Activated naive CD8-positive, alpha-beta T cell treated with anti-CD3 and anti-CD28 coated beads, Interleukin-2, amount 50 U/mL, for 24 hours (primary cell): Measurements from ENCODE around the gene GP5.

ENCODE experiments used
- ATAC-seq: fragments of 150-1000 bp; cut with Tn5 transposase; one replicate; pipeline ENCODE4 v1.10.0; 2021
- DNase-seq: peaks from one replicate; pipeline ENCODE4 v3.0.0; 2021
- H3K27ac Mint-ChIP-seq: one replicate; pipeline ENCODE4 v1.8.0; 2021; ENCODE audit warnings: mild to moderate bottlenecking, mixed read lengths
- H3K27me3 Mint-ChIP-seq: one replicate; pipeline ENCODE4 v1.8.0; 2021; ENCODE audit warnings: mixed read lengths
- H3K36me3 Mint-ChIP-seq: one replicate; pipeline ENCODE4 v1.8.0; 2021; ENCODE audit warnings: low read depth, mixed read lengths
- H3K4me1 Mint-ChIP-seq: one replicate; pipeline ENCODE4 v1.8.0; 2021; ENCODE audit warnings: mixed read lengths
- H3K4me3 Mint-ChIP-seq: one replicate; pipeline ENCODE4 v1.8.0; 2021; ENCODE audit warnings: mild to moderate bottlenecking, moderate library complexity, mixed read lengths
- H3K9me3 Mint-ChIP-seq: one replicate; pipeline ENCODE4 v1.8.0; 2021; ENCODE audit warnings: mixed read lengths

GP5 gene

DNA sequence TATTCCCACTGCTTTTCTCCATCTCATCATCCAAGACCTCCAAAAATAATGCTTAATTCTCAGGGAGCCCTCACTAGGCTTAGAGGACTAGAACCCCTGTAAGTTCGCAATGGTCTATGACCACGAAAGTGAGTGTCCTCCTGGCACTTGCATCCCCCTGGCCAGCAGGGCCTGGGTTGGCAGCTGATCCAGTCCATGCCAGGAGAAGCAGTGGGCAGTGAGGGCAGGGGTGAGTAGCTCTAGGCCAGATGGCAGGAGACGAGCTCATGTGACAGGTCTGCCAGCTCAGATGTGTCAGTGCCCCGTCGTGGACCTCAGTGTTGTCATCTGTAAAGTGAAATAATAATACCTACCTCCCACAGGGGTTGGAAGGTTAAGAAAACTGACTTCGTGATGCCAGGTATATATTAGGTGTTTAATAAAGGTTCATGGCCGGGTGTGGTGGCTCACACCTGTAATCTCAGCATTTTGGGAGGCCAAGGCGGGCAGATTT, 11.1 kb downstream of the GP5 start:
- ATAC-seq (no peak), DNase-seq (no peak)
- Mint-ChIP-seq H3K27ac (no peak overlapping the region), H3K4me3 (no peak overlapping the region), H3K9me3 (peaks cover 19% of the 10 kb centered on the region), H3K4me1 (no peaks in the 10 kb centered on the region), H3K27me3 (no peaks in the 10 kb centered on the region), H3K36me3 (peaks cover 6% of the 10 kb centered on the region)

DNA sequence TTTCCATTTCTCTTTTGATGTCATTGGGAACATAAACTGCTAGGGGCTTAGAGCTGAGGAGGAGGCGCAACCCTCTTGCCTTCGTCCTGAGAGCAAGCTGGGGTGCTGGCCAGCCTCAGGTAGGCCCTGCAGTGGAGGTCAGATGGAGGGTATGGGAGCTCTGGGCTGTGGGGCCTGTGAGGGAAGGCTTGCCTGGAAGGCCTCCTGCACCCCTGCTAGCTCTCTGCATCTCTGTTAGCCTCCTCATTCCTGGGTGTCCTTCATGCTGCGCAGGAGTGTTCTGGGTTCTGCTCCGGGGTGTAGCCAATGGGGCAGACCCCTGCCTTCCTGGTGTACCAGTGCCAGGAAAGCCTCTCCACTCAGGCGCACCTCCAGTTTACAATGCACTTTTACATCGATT, 11.8 kb downstream of the GP5 start:
- DNase-seq, result no peak
- no peak for ATAC-seq
- Mint-ChIP-seq H3K27me3 (no peaks in the 10 kb centered on the region), H3K36me3 (peaks cover 6% of the 10 kb centered on the region), H3K4me3 (no peak overlapping the region), H3K4me1 (no peaks in the 10 kb centered on the region), H3K9me3 (peaks cover 19% of the 10 kb centered on the region), H3K27ac (no peak overlapping the region)

DNA sequence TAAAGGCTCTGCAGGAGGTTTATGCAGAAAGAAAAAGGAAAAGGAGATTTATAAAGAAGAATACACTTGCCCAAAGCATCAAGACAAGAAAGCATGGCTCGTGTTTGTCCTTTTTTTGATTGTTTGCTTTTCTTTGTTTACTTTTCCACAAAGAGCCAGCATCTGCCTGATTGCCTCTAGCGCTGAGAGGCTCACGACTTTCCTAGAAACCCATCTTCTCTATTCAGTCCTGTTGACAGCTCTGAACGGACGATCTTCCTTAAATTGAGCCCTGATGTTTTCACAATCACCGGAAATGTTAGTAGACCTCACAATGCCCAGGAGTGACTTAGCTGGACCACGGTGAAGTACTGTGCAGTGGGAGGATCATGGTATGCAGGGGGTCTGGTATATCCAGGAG, 12.4 kb downstream of the GP5 start:
- H3K36me3 Mint-ChIP-seq, result peaks cover 6% of the 10 kb centered on the region
- no peak for ATAC-seq
- H3K27ac Mint-ChIP-seq, result no peak overlapping the region
- no peak for DNase-seq
- H3K4me1 Mint-ChIP-seq, result no peaks in the 10 kb centered on the region
- H3K27me3 Mint-ChIP-seq, result no peaks in the 10 kb centered on the region
- no peak overlapping the region for H3K4me3 Mint-ChIP-seq
- peaks cover 19% of the 10 kb centered on the region for H3K9me3 Mint-ChIP-seq

DNA sequence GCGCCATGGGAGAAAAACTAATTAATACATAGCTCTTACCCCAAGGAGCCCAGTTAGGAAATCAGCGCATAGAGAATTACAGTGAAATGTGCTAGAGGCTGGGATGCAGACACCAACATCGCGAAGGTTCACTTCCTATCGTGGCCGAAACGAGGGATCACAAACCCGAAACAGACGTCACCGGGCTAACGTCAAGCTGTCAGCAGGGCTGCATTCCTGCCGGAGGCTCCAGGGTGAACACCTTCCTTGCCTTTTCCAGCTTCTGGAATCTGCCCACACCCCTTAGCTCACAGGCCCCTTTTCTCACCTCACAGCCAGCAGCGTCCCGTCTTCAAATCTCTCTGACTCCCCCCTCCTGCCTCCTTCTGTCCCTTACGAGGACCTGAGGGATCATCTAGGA, 13.0 kb downstream of the GP5 start:
- Mint-ChIP-seq H3K9me3 (peaks cover 14% of the 10 kb centered on the region), H3K4me1 (no peaks in the 10 kb centered on the region), H3K36me3 (peaks cover 6% of the 10 kb centered on the region), H3K4me3 (no peak overlapping the region), H3K27ac (no peak overlapping the region), H3K27me3 (no peaks in the 10 kb centered on the region)
- DNase-seq (no peak), ATAC-seq (no peak)

DNA sequence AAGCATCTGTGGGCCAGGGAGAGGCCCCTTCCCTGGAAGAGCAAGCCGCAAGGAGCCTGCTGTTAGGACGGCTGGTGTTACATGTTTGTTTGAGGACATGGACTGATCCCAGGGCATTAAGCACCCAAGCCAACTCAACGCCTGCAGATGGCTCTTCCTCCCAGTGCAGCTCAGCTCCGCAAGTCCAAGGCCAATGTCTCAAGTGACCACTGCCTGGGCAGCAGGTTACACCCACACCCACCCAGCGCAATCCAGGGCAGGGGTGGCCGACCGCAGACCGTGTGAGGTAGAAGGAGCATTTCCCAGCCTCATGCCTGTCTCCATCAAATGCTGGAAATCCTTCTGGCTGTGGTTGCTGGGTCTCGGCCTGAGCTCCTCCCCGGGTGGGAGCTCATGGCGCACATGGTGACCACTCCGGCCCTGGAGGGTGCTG, 14.5 kb downstream of the GP5 start:
- H3K27ac Mint-ChIP-seq, result no peak overlapping the region
- no peak overlapping the region for H3K4me3 Mint-ChIP-seq
- ATAC-seq, result no peak
- no peaks in the 10 kb centered on the region for H3K4me1 Mint-ChIP-seq
- H3K9me3 Mint-ChIP-seq, result no peaks in the 10 kb centered on the region
- no peaks in the 10 kb centered on the region for H3K36me3 Mint-ChIP-seq
- no peaks in the 10 kb centered on the region for H3K27me3 Mint-ChIP-seq
- no peak for DNase-seq

DNA sequence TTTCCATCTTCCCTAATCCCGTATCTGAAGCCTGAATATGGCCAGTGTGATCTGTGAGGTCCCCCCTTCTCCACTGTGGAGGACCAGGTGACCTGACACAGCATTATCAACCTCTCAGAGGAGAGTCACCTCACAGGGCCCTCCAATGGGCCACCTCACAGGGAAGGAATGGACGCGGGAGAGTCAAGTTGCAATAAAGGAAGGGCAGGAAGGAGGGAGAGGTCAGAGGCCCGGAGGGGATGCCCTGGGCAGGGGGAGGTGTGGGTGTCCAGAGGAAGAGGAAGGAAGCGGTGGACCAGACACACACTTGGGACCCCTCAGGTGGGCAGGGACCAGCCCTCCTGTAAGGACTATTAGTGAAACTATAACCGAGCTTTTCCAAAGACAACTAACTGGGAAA, 14.9 kb downstream of the GP5 start:
- no peaks in the 10 kb centered on the region for H3K27me3 Mint-ChIP-seq
- DNase-seq, result no peak
- H3K27ac Mint-ChIP-seq, result no peak overlapping the region

DNA sequence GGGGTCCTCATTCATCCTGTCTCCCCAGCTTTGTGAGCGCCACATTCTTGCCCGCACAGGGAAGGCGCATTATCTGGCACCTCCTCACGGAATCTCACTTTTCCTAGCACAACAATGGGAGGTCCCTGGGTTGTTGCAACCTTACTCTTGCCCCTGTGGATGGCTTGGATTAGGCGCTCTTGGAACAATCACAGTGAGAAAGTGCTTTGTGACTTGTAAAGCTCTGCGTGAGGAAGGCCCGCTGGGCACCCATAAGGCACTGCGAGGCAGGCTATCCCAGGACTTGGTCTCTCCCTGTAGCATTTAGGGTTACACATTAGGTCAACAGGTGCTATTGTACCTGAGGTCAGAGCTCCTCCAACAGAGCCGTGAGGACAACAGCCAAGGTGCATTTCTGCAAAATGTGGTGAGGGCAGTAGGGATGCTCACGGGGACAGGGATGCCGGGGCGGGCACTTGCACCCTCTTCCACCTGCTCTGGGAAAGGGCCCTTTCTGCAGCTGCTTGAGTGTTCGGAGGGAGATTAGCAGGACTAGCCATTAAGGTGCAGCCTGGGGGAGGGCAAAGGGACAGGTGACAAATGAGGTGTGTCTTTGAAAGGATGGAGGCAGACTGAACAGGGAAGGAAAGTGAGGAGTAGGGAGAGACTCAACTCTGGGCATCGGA, 15.7 kb downstream of the GP5 start:
- DNase-seq (no peak), ATAC-seq (peak; percentile 15)
- Mint-ChIP-seq H3K27ac (no peak overlapping the region), H3K4me1 (no peaks in the 10 kb centered on the region), H3K9me3 (no peaks in the 10 kb centered on the region), H3K36me3 (no peaks in the 10 kb centered on the region), H3K4me3 (no peak overlapping the region), H3K27me3 (no peaks in the 10 kb centered on the region)

More for the DNA sequence above, 14.9 kb downstream of the GP5 start:
- Mint-ChIP-seq H3K36me3 (no peaks in the 10 kb centered on the region), H3K4me1 (no peaks in the 10 kb centered on the region), H3K9me3 (no peaks in the 10 kb centered on the region), H3K4me3 (no peak overlapping the region)
- no peak for ATAC-seq

DNA sequence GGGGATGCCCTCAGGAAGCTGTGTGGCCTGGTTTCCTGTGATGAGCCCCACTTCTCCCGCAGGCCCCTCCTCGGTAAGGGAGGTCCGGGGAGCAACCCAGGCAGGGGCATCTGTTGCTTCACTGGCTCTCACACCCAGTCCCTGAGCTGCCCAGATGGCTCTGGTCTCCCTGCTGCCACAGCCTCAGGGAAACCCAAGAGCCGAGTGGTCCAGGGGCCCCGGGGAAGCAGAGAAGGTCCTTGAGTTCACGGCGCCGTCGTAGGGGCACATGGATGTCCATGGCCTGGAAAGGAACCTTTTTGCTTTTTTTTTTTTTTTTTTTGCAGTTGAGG, 16.2 kb downstream of the GP5 start:
- no peaks in the 10 kb centered on the region for H3K4me1 Mint-ChIP-seq
- no peak overlapping the region for H3K4me3 Mint-ChIP-seq
- no peaks in the 10 kb centered on the region for H3K27me3 Mint-ChIP-seq
- DNase-seq, result no peak
- no peak for ATAC-seq
- H3K36me3 Mint-ChIP-seq, result no peaks in the 10 kb centered on the region
- H3K9me3 Mint-ChIP-seq, result no peaks in the 10 kb centered on the region
- H3K27ac Mint-ChIP-seq, result no peak overlapping the region

DNA sequence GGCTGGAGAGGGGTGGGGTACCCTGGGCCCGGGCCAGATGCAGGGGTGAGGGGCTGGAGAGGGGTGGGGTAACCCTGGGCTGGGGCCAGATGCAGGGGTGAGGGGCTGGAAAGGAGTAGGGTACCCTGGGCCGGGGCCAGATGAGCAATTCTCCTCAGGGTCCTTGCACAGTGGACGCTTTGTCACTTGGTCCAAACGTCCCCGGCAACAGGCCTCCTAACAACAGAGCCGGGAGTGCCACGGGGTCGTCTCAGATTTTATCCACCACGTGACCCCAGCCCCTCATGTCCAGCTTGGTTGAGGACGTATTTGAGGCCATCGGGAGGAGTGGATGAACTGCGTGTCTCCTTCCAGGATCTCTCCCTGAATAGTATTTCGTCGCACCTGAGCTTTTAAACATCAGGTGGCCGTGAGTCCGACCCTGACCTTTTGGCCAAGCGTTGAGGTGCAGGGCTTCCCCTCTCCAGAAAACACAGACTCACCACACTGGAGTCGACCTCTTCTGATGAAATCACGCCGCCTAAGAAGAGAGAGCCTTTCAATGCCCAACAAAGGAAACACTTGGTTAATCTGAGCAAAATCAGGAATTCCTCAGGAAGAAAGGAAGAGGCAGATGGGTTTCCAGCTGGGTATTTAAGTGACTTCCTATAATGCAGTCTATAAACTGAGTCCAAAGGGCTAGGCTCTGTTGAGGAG, 16.7 kb downstream of the GP5 start:
- Mint-ChIP-seq H3K4me1 (no peaks in the 10 kb centered on the region), H3K9me3 (no peaks in the 10 kb centered on the region), H3K36me3 (no peaks in the 10 kb centered on the region), H3K27me3 (peaks cover 2% of the 10 kb centered on the region), H3K27ac (no peak overlapping the region), H3K4me3 (no peak overlapping the region)
- DNase-seq, result no peak
- no peak for ATAC-seq

DNA sequence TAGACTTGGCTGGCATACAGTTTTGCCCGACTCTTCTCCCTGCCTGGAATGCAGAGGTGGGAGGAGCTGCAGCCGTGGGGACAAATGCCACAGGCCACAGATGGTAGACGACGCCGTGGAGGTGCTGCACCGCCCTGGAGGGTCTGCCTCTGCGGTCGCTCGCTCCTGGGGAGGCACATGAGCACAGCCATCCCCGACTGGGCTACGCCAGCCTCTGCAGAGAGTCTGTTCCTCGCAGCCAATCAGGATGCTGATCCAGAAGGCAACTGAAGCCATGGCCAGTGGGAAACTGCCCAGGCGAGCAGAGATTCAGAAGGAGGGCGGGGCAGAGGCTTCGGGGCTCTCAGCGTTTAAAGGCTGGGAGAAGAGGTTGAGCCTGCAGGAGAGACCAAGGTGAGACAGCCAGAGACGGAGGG, 17.6 kb downstream of the GP5 start:
- ATAC-seq, result no peak
- no peaks in the 10 kb centered on the region for H3K36me3 Mint-ChIP-seq
- no peak for DNase-seq
- H3K4me1 Mint-ChIP-seq, result no peaks in the 10 kb centered on the region
- no peak overlapping the region for H3K4me3 Mint-ChIP-seq
- H3K27me3 Mint-ChIP-seq, result peaks cover 2% of the 10 kb centered on the region
- no peaks in the 10 kb centered on the region for H3K9me3 Mint-ChIP-seq
- no peak overlapping the region for H3K27ac Mint-ChIP-seq

DNA sequence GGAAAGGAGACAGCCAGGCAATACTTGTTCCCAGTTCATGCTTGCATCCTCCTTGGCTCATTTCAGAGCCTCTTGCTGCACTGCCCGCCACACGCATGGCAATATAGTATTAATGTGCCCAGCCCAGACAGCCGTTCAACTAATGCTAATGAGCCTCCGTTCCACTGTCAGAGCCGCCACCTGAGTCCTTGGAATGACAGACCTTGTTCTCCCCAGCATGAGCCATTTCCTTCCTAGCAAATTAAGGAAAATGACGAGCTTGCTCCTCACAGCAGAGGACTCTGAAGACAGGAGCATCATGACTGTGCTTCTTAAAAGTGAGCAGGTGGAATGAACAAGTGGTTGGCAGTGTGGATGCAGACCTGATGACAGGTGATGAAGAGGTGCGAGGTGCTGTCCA, 18.7 kb downstream of the GP5 start:
- ATAC-seq, result no peak
- no peak for DNase-seq
- peaks cover 6% of the 10 kb centered on the region for H3K27me3 Mint-ChIP-seq
- no peak overlapping the region for H3K4me3 Mint-ChIP-seq
- no peaks in the 10 kb centered on the region for H3K36me3 Mint-ChIP-seq
- H3K4me1 Mint-ChIP-seq, result no peaks in the 10 kb centered on the region
- no peak overlapping the region for H3K27ac Mint-ChIP-seq
- H3K9me3 Mint-ChIP-seq, result no peaks in the 10 kb centered on the region

DNA sequence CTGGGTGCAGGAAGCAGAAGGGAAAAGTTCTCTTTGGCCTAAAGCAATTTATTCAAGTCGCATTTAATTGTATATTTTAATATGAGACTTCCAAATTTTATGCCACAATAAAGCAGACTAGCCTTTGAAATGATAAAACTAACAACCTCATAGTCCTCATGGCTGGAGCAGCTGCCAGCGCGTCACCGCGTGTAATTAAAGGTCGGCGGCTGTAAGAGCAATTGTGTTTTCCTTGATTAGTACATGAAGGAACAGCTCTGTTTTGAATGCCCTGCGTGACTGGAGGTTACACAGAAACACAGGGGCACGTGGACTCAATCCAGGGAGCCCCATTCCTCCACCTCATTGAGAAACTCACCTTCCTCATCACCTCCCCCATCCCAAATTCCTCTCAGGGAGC, 19.4 kb downstream of the GP5 start:
- Mint-ChIP-seq H3K4me3 (no peak overlapping the region), H3K27me3 (peaks cover 8% of the 10 kb centered on the region), H3K9me3 (no peaks in the 10 kb centered on the region), H3K4me1 (no peaks in the 10 kb centered on the region), H3K27ac (no peak overlapping the region), H3K36me3 (no peaks in the 10 kb centered on the region)
- ATAC-seq (no peak), DNase-seq (no peak)

DNA sequence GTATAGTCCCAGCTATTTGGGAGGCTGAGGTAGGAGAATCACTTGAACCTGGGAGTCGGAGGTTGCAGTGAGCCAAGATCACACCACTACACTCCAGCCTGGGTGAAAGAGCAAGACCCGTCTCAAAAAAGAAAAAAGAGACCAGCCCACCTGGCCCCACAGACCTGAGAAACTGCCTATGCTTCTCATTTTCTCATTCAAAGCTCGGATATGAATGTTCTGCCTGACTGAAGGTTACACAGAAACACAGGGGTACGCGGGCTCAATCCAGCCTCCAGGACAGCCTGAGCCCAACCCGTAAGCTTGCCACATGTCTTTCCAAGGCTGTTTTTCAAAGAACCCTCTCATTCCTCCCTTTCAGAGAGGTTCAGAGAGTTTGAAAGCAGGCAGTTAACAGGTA, 19.8 kb downstream of the GP5 start:
- no peaks in the 10 kb centered on the region for H3K4me1 Mint-ChIP-seq
- no peaks in the 10 kb centered on the region for H3K9me3 Mint-ChIP-seq
- H3K36me3 Mint-ChIP-seq, result no peaks in the 10 kb centered on the region
- DNase-seq (no peak), ATAC-seq (no peak)
- H3K27ac Mint-ChIP-seq, result no peak overlapping the region
- H3K4me3 Mint-ChIP-seq, result no peak overlapping the region
- H3K27me3 Mint-ChIP-seq, result peaks cover 8% of the 10 kb centered on the region

DNA sequence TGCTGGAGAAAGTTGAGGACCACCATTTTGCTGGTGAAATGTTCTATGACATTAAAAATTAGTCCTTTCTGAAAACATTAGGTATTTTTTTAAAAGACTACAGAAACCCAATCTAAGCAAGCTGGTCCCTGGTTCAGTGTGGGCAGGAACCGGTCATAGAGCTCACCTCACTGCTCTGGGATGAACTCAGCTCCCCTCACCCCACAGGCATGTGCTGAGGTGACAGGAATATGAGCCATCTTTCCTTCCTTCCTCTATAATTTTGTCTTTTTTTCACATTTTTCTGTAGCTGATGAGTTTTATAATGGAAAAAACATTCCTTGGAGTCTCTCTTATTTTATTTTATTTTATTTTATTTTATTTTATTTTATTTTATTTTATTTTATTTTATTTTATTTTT, 21.4 kb downstream of the GP5 start:
- H3K36me3 Mint-ChIP-seq, result no peaks in the 10 kb centered on the region
- H3K27ac Mint-ChIP-seq, result no peak overlapping the region
- H3K4me1 Mint-ChIP-seq, result no peaks in the 10 kb centered on the region
- DNase-seq (no peak), ATAC-seq (no peak)
- peaks cover 8% of the 10 kb centered on the region for H3K27me3 Mint-ChIP-seq
- H3K9me3 Mint-ChIP-seq, result no peaks in the 10 kb centered on the region
- no peak overlapping the region for H3K4me3 Mint-ChIP-seq

DNA sequence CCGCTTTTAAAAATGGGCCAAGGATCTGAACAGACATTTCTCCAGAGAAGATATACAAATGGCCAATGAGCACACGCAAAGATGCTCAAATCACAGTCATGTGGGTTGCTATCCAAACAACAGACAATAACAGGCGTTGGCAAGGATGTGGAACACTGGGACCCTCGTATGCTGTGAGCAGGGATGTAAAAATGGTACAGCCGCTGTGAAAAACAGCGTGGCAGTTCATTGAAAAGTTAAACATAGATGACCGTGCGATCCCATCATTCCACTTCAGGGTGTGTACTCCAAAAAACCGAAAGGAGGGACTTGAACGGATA, 22.9 kb downstream of the GP5 start:
- Mint-ChIP-seq H3K9me3 (no peaks in the 10 kb centered on the region), H3K4me3 (no peak overlapping the region), H3K36me3 (no peaks in the 10 kb centered on the region), H3K27ac (no peak overlapping the region), H3K27me3 (peaks cover 11% of the 10 kb centered on the region), H3K4me1 (no peaks in the 10 kb centered on the region)
- ATAC-seq, result no peak
- no peak for DNase-seq
